HCT116 (cell line): ENCODE data around the gene TAF1C. TPM values are rescaled to one million over a fixed set of nuclear protein-coding genes. Genes with fewer than 3 reads are reported as not detected.
A peak's percentile ranks its signal among the peaks of the same experiment; 100 is the strongest.

ENCODE experiments used
- ATAC-seq: fragments of 200-7000 bp; cut with Tn5 transposase; 2 replicates; pipeline ENCODE4 v1.9.1; 2020; ENCODE audit warnings: mild to moderate bottlenecking, moderate library complexity
- BruUV-seq: library from RNA; stranded (reverse); fragments of 400-500 nt; replicated peaks from 2 replicates; lab custom pipeline; 2021; lab: Mats Ljungman, UMichigan
- CTCF ChIA-PET: fragments of 300-600 bp; sonication (Branson Sonifier 250); formaldehyde crosslinking; loops from one replicate; lab custom pipeline; 2021; ENCODE audit warnings: antibody characterized with exemption; lab: Charles Lee
- POLR2A ChIA-PET: fragments of 300-600, 350-600 bp; sonication (Branson Sonifier 250); formaldehyde crosslinking; loops from one replicate; lab custom pipeline; 2021; ENCODE audit warnings: antibody characterized with exemption; lab: Charles Lee
- RAD21 ChIA-PET, 2 experiments: fragments of 300-600 bp; sonication (Branson Sonifier 250); formaldehyde crosslinking; loops; one replicate each; lab custom pipeline; 2023; ENCODE audit warnings: low total read pairs in 2 of 2; ENCODE audit not compliant: uncharacterized antibody in 2 of 2, unreplicated experiment in 2 of 2, low non-redundant PET in 1 of 2; lab: Charles Lee
- DNase-seq: peaks from one replicate; pipeline ENCODE4 v3.0.0-alpha.2; 2010; ENCODE audit warnings: low read depth, low spot score
- H2AFZ ChIP-seq: fragments of 200-600 bp; shearing (Covaris generic), sonication (generic); 2 replicates; pipeline ENCODE4 v1.6.1; 2017; ENCODE audit warnings: low read depth, mixed run types, mixed read lengths, antibody characterized with exemption, low read length; ENCODE audit not compliant: poor library complexity, severe bottlenecking
- H3K27ac ChIP-seq: 2 replicates; pipeline ENCODE4 v1.5.1; 2012; ENCODE audit warnings: low read depth, low read length
- H3K27me3 ChIP-seq: fragments of 200-600 bp; sonication (generic); 2 replicates; pipeline ENCODE4 v1.6.1; 2016; ENCODE audit warnings: mixed run types, low read length, mixed read lengths; ENCODE audit not compliant: insufficient read depth
- H3K36me3 ChIP-seq, 2 experiments: fragments of 200-500 bp in 1 of 2; fragments of 200-600 bp in 1 of 2; sonication (Bioruptor generic) in 1 of 2; sonication (generic) in 1 of 2; 2 replicates each; pipeline versions ENCODE4 v1.5.1 to v1.6.1; 2014 to 2016; ENCODE audit warnings: low read length in 2 of 2, inconsistent platforms in 1 of 2, mixed read lengths in 1 of 2, mixed run types in 1 of 2; ENCODE audit not compliant: insufficient read depth in 2 of 2, control insufficient read depth in 1 of 2
- H3K4me1 ChIP-seq, 2 experiments: fragments of 200-600 bp in 1 of 2; sonication (generic) in 1 of 2; 2 replicates each; pipeline versions ENCODE4 v1.5.1 to v1.6.1; 2012 to 2017; ENCODE audit warnings: low read length in 2 of 2, inconsistent platforms in 1 of 2, mild to moderate bottlenecking in 1 of 2, mixed read lengths in 1 of 2, mixed run types in 1 of 2, moderate library complexity in 1 of 2; ENCODE audit not compliant: insufficient read depth in 2 of 2, control insufficient read depth in 1 of 2
- H3K4me2 ChIP-seq: fragments of 200-600 bp; sonication (generic); 2 replicates; pipeline ENCODE4 v1.6.1; 2017; ENCODE audit warnings: mixed run types, low read length, mixed read lengths
- H3K4me3 ChIP-seq, 2 experiments: fragments of 200-600 bp in 1 of 2; sonication (generic) in 1 of 2; replicated peaks in 1 of 2; 2 replicates each; pipeline ENCODE4 v1.5.1; 2011 to 2016; ENCODE audit warnings: low read length in 2 of 2, control low read depth in 1 of 2, low read depth in 1 of 2, mild to moderate bottlenecking in 1 of 2, mixed read lengths in 1 of 2, mixed run types in 1 of 2
- H3K79me2 ChIP-seq: fragments of 200-600 bp; sonication (generic); 2 replicates; pipeline ENCODE4 v1.6.1; 2017; ENCODE audit warnings: mild to moderate bottlenecking, mixed run types, low read length, moderate library complexity, mixed read lengths; ENCODE audit not compliant: insufficient read depth
- H3K9ac ChIP-seq: fragments of 200-600 bp; sonication (generic); 2 replicates; pipeline ENCODE4 v1.6.1; 2016; ENCODE audit warnings: low read length, mixed read lengths
- H3K9me2 ChIP-seq: fragments of 200-600 bp; sonication (generic), shearing (Covaris generic); 2 replicates; pipeline ENCODE4 v1.6.1; 2017; ENCODE audit warnings: mixed run types, mild to moderate bottlenecking, moderate library complexity; ENCODE audit not compliant: insufficient read depth
- H3K9me3 ChIP-seq, 2 experiments: fragments of 200-500 bp in 1 of 2; fragments of 200-600 bp in 1 of 2; sonication (Bioruptor generic) in 1 of 2; sonication (generic) in 1 of 2; 2 replicates each; pipeline ENCODE4 v1.6.1; 2014 to 2017; ENCODE audit warnings: low read length in 2 of 2, mixed read lengths in 2 of 2, inconsistent platforms in 1 of 2, low read depth in 1 of 2, mild to moderate bottlenecking in 1 of 2, mixed run types in 1 of 2, moderate library complexity in 1 of 2; ENCODE audit not compliant: control insufficient read depth in 1 of 2, insufficient read depth in 1 of 2
- H4K20me1 ChIP-seq: fragments of 200-600 bp; sonication (generic), shearing (Covaris generic); 2 replicates; pipeline ENCODE4 v1.6.1; 2017; ENCODE audit warnings: mixed run types, mild to moderate bottlenecking, moderate library complexity; ENCODE audit not compliant: insufficient read depth
- ATF3 ChIP-seq: IDR thresholded peaks from 2 replicates; pipeline ENCODE4 v1.6.1; 2012
- CBX3 ChIP-seq: IDR thresholded peaks from 2 replicates; pipeline ENCODE4 v1.6.1; 2012; ENCODE audit warnings: low read depth
- EGR1 ChIP-seq: IDR thresholded peaks from 2 replicates; pipeline ENCODE4 v1.6.1; 2012; ENCODE audit warnings: low read depth
- ELF1 ChIP-seq: IDR thresholded peaks from 2 replicates; pipeline ENCODE4 v1.6.1; 2012; ENCODE audit warnings: low read depth, borderline replicate concordance
- EZH2 ChIP-seq: fragments of 200-600 bp; sonication (generic); IDR thresholded peaks from 2 replicates; pipeline ENCODE4 v1.6.1; 2017; ENCODE audit warnings: antibody characterized with exemption, mixed run types
- EZH2phosphoT487 ChIP-seq: fragments of 200-600 bp; IDR thresholded peaks from 2 replicates; pipeline ENCODE4 v1.6.1; 2018; ENCODE audit warnings: antibody characterized with exemption, borderline replicate concordance
- FOSL1 ChIP-seq: IDR thresholded peaks from 2 replicates; pipeline ENCODE4 v1.6.1; 2012; ENCODE audit warnings: low read depth
- JUND ChIP-seq: IDR thresholded peaks from 2 replicates; pipeline ENCODE4 v1.6.1; 2012
- MAX ChIP-seq: IDR thresholded peaks from 2 replicates; pipeline ENCODE4 v1.6.1; 2012
- POLR2AphosphoS5 ChIP-seq: IDR thresholded peaks from 2 replicates; pipeline ENCODE4 v1.6.1; 2011; ENCODE audit warnings: mild to moderate bottlenecking, low read depth, low read length, moderate library complexity
- REST ChIP-seq: IDR thresholded peaks from 2 replicates; pipeline ENCODE4 v1.6.1; 2012; ENCODE audit warnings: low read depth
- SP1 ChIP-seq: IDR thresholded peaks from 2 replicates; pipeline ENCODE4 v1.6.1; 2012; ENCODE audit warnings: low read depth
- SRF ChIP-seq: IDR thresholded peaks from 2 replicates; pipeline ENCODE4 v1.6.1; 2012; ENCODE audit warnings: low read depth
- TCF7L2 ChIP-seq: IDR thresholded peaks from 2 replicates; pipeline ENCODE4 v1.7.0; 2011; ENCODE audit warnings: borderline replicate concordance, inconsistent platforms; ENCODE audit not compliant: insufficient read depth, insufficient read length; ENCODE audit errors: extremely low read depth
- YY1 ChIP-seq: IDR thresholded peaks from 2 replicates; pipeline ENCODE4 v1.6.1; 2011; ENCODE audit warnings: low read length, low read depth, moderate library complexity, mild to moderate bottlenecking; ENCODE audit not compliant: insufficient replicate concordance; ENCODE audit errors: extremely low read depth
- ZBTB33 ChIP-seq: IDR thresholded peaks from 2 replicates; pipeline ENCODE4 v1.6.1; 2011; ENCODE audit warnings: mild to moderate bottlenecking, low read length, moderate library complexity; ENCODE audit not compliant: insufficient replicate concordance; ENCODE audit errors: extremely low read depth
- ZFX ChIP-seq: fragments of 450-650 bp; IDR thresholded peaks from 2 replicates; pipeline ENCODE4 v1.6.1; 2017
- ZNF274 ChIP-seq: fragments of 200-500 bp; sonication (Bioruptor generic); IDR thresholded peaks from 2 replicates; pipeline ENCODE4 v1.6.1; 2014; ENCODE audit warnings: mild to moderate bottlenecking, low read depth, low read length, inconsistent platforms
- intact Hi-C: fragments of 100-400 bp; cut with micrococcal nuclease; formaldehyde crosslinking; loops from 2 replicates; pipeline ENCODE4 v1.10.0; 2022
- total RNA-seq: library from RNA; stranded (reverse); gene quantifications from one replicate; pipeline ENCODE4 v1.2.1, GENCODE V29; 2021; ENCODE audit not compliant: unreplicated experiment

TAF1C gene
- total RNA-seq, 1 experiment from 2014 or later = 76.3 TPM

- no peak for TF ChIP-seq REST
- TF ChIP-seq, all 23 proteins: peak for 0
Measured at GRCh38 chr16:84229471-84229870, 42.6 kb upstream of the TAF1C start (continued).

- H3K9me3 ChIP-seq = no peaks in the 10 kb centered on the region
- peak overlapping the region; percentile 78 for H3K4me2 ChIP-seq
- ChIA-PET RAD21 (interaction anchor here in 1 of 2 experiments (0.8 to 0.9 kb wide), 2 partner anchors 41 to 80 kb away, joined by 3 to 4 read pairs; partner anchors contain the start of gene TAF1C), POLR2A (interaction anchor here (0.6 to 1.5 kb wide), 4 partner anchors 42 to 313 kb away, joined by 3 to 5 read pairs (median 4); partner anchors contain the start of genes MBTPS1 and TAF1C), CTCF (interaction anchor here (1.0 to 2.0 kb wide), 4 partner anchors 41 to 144 kb away, joined by 4 to 9 read pairs (median 6); partner anchors contain the start of gene TAF1C)
- H3K36me3 ChIP-seq = no peaks in the 10 kb centered on the region
- H3K79me2 ChIP-seq = no peaks in the 10 kb centered on the region
- peak overlapping the region; percentile 3 for H2AFZ ChIP-seq
- peaks cover 8% of the 10 kb centered on the region; the same call in 1 of the 2 replicates for H3K27me3 ChIP-seq
- no peaks in the 10 kb centered on the region for H4K20me1 ChIP-seq
- H3K27ac ChIP-seq = peak overlapping the region; percentile 5
- intact Hi-C loops = no loop called here
- no peak for TF ChIP-seq EZH2phosphoT487
- peak; percentile 81 for TF ChIP-seq FOSL1
- TF ChIP-seq MAX = no peak
- TF ChIP-seq ELF1 = no peak
- no peak for TF ChIP-seq EZH2
- peak; percentile 86 for TF ChIP-seq JUND
- no peak for TF ChIP-seq ATF3
- TF ChIP-seq SP1 = no peak; the same call in none of the 2 replicates
- no peak for TF ChIP-seq ZNF274
- TF ChIP-seq EGR1 = peak; percentile 80
- peak; percentile 54 for TF ChIP-seq YY1
- 0 out of 2 replicates have a peak, but pooled peaks have one; percentile 15 for TF ChIP-seq ZFX
- no peak for TF ChIP-seq ZBTB33
- TF ChIP-seq TCF7L2 = peak; percentile 56
- TF ChIP-seq SRF = no peak
- TF ChIP-seq POLR2AphosphoS5 = peak; percentile 62; the same call in 1 of the 2 replicates
- TF ChIP-seq CBX3 = no peak
- BruUV-seq = no TSS peak
- peak; percentile 87 for ATAC-seq
- peaks cover 22 to 48% of the 10 kb centered on the region in 2 experiments for H3K4me1 ChIP-seq
- H3K9me2 ChIP-seq = no peaks in the 10 kb centered on the region
- H3K9ac ChIP-seq = peak overlapping the region; percentile 51
- DNase-seq = peak; percentile 76
- peak overlapping the region; percentile 27 to 48 for H3K4me3 ChIP-seq
Measured at GRCh38 chr16:84228256-84228838, 41.5 kb upstream of the TAF1C start.
